Hepatocyte (in vitro differentiated cells): Measurements from ENCODE around the gene EPHB1.

Source experiments
- CTCF ChIP-seq: fragments of 200-600 bp; sonication (generic); IDR thresholded peaks from 2 replicates; pipeline ENCODE4 v1.5.1; 2016; ENCODE audit warnings: antibody characterized with exemption, mild to moderate bottlenecking; ENCODE audit not compliant: poor library complexity
- EZH2 ChIP-seq: fragments of 200-600 bp; sonication (generic); IDR thresholded peaks from 2 replicates; pipeline ENCODE4 v1.6.1; 2016; ENCODE audit warnings: antibody characterized with exemption, mild to moderate bottlenecking, borderline replicate concordance

GRCh38 chr3:134803051-134803505 is 8.0 kb downstream of the EPHB1 start:
- no peak for TF ChIP-seq EZH2
- TF ChIP-seq CTCF: no peak
